Smooth muscle cell (in vitro differentiated cells): Measurements from ENCODE around the gene HOXC10. TPM values are rescaled to one million over a fixed set of nuclear protein-coding genes. Genes with fewer than 3 reads are reported as not detected.
A peak's percentile ranks its signal among the peaks of the same experiment; 100 is the strongest.

ENCODE experiments used
- DNase-seq: peaks from one replicate; lab custom pipeline; 2025; ENCODE audit not compliant: unreplicated experiment; lab: John Stamatoyannopoulos, UW
- H2AFZ ChIP-seq: fragments of 200-600 bp; sonication (generic); 2 replicates; pipeline ENCODE4 v1.6.0; 2016; ENCODE audit warnings: antibody characterized with exemption, low read depth, mild to moderate bottlenecking
- H3F3A ChIP-seq: fragments of 200-600 bp; sonication (generic); 2 replicates; pipeline ENCODE4 v1.6.0; 2017; ENCODE audit warnings: antibody characterized with exemption, low read depth
- H3K27ac ChIP-seq: fragments of 200-600 bp; sonication (generic); 2 replicates; pipeline ENCODE4 v1.5.1; 2016; ENCODE audit warnings: low read depth, mild to moderate bottlenecking
- H3K27me3 ChIP-seq: fragments of 200-600 bp; sonication (generic); 2 replicates; pipeline ENCODE4 v1.6.1; 2016; ENCODE audit warnings: low read depth, mild to moderate bottlenecking
- H3K36me3 ChIP-seq: fragments of 200-600 bp; sonication (generic); 2 replicates; pipeline ENCODE4 v1.5.1; 2016; ENCODE audit warnings: low read depth
- H3K4me1 ChIP-seq: fragments of 200-600 bp; sonication (generic); 2 replicates; pipeline ENCODE4 v1.5.1; 2016; ENCODE audit warnings: low read depth
- H3K4me2 ChIP-seq: fragments of 200-600 bp; sonication (generic); 2 replicates; pipeline ENCODE4 v1.6.0; 2016; ENCODE audit warnings: mild to moderate bottlenecking
- H3K4me3 ChIP-seq: fragments of 200-600 bp; sonication (generic); 2 replicates; pipeline ENCODE4 v1.5.1; 2016; ENCODE audit warnings: mild to moderate bottlenecking
- H3K79me2 ChIP-seq: fragments of 200-600 bp; sonication (generic); 2 replicates; pipeline ENCODE4 v1.6.0; 2016; ENCODE audit warnings: low read depth, mild to moderate bottlenecking
- H3K9ac ChIP-seq: fragments of 200-600 bp; sonication (generic); 2 replicates; pipeline ENCODE4 v1.6.0; 2016; ENCODE audit warnings: low read depth
- H3K9me3 ChIP-seq: fragments of 200-600 bp; sonication (generic); replicated peaks from 2 replicates; pipeline ENCODE4 v1.5.1; 2016; ENCODE audit warnings: low read depth
- H4K20me1 ChIP-seq: fragments of 200-600 bp; sonication (generic); 2 replicates; pipeline ENCODE4 v1.6.0; 2016; ENCODE audit warnings: low read depth
- WGBS: methylation state at CpG from one replicate; pipeline ENCODE4 v1.1.7; 2016; ENCODE audit warnings: low lambda C conversion rate; 5-methylcytosine and 5-hydroxymethylcytosine counted together
- polyA plus RNA-seq: library from polyadenylated mRNA; unstranded; fragments of >200 nt; fragmentation: Nextera tagmentation; extraction: Ambion mirVana; gene quantifications from 2 replicates; pipeline ENCODE4 v1.2.1, GENCODE V29; 2016
- total RNA-seq: library from RNA; depleted of rRNA; stranded (reverse); fragments of >200 nt; gene quantifications from 2 replicates; pipeline ENCODE4 v1.2.3, GENCODE V29; 2014
- TF ChIP-seq, protein P1 (sequence below): fragments of 200-600 bp; sonication (generic); IDR thresholded peaks from 2 replicates; pipeline ENCODE4 v1.5.1; 2017; ENCODE audit warnings: borderline replicate concordance, mild to moderate bottlenecking, antibody characterized with exemption; ENCODE audit not compliant: insufficient read depth, poor library complexity, severe bottlenecking

HOXC10 gene
- total RNA-seq (not detected in 2 replicates), polyA plus RNA-seq (0.66 and 0.67 TPM in 2 replicates)

DNA sequence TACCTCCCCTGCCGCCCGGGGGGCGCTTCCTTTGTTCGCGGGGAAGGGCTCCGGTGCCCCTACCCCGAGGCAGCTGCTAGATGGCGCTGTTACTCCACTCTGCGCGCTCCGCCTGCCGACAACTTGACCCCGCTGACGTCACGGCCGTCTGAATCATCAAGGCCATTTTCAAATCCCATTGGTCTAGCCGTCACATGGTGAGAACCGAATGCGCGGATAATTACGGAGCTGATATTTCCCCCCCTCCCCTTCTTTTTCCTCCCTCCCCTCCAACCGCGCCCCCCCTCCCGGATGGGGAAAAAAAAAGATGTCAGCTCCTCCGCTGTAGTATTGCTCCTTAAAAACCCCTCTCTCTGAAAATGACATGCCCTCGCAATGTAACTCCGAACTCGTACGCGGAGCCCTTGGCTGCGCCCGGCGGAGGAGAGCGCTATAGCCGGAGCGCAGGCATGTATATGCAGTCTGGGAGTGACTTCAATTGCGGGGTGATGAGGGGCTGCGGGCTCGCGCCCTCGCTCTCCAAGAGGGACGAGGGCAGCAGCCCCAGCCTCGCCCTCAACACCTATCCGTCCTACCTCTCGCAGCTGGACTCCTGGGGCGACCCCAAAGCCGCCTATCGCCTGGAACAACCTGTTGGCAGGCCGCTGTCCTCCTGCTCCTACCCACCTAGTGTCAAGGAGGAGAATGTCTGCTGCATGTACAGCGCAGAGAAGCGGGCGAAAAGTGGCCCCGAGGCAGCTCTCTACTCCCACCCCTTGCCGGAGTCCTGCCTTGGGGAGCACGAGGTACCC, at the start of gene HOXC10:
HOXC10 (plus strand) TSS at position 246 of the 791 bp plus-strand sequence; CDS start at position 360, 114 bp downstream.
- Histone ChIP-seq H3K36me3 (no peaks in the 10 kb centered on the region), H3K27me3 (peaks cover 100% of the 10 kb centered on the region), H3K4me2 (peak within 1 kb of the TSS; percentile 80), H3K4me1 (no peaks in the 10 kb centered on the region), H3K79me2 (no peaks in the 10 kb centered on the region), H3K4me3 (peak within 1 kb of the TSS; percentile 28), H3K9ac (no peak within 1 kb of the TSS), H4K20me1 (no peaks in the 10 kb centered on the region), H2AFZ (no peak within 1 kb of the TSS), H3K9me3 (no peaks in the 10 kb centered on the region), H3K27ac (no peak within 1 kb of the TSS), H3F3A (no peaks in the 10 kb centered on the region)
- WGBS, result 11% methylated on average over 52 of the region's 55 CpGs
- TF ChIP-seq, protein P1, sequence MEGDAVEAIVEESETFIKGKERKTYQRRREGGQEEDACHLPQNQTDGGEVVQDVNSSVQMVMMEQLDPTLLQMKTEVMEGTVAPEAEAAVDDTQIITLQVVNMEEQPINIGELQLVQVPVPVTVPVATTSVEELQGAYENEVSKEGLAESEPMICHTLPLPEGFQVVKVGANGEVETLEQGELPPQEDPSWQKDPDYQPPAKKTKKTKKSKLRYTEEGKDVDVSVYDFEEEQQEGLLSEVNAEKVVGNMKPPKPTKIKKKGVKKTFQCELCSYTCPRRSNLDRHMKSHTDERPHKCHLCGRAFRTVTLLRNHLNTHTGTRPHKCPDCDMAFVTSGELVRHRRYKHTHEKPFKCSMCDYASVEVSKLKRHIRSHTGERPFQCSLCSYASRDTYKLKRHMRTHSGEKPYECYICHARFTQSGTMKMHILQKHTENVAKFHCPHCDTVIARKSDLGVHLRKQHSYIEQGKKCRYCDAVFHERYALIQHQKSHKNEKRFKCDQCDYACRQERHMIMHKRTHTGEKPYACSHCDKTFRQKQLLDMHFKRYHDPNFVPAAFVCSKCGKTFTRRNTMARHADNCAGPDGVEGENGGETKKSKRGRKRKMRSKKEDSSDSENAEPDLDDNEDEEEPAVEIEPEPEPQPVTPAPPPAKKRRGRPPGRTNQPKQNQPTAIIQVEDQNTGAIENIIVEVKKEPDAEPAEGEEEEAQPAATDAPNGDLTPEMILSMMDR, result peak; percentile 63
- DNase-seq, result peak; percentile 23

DNA sequence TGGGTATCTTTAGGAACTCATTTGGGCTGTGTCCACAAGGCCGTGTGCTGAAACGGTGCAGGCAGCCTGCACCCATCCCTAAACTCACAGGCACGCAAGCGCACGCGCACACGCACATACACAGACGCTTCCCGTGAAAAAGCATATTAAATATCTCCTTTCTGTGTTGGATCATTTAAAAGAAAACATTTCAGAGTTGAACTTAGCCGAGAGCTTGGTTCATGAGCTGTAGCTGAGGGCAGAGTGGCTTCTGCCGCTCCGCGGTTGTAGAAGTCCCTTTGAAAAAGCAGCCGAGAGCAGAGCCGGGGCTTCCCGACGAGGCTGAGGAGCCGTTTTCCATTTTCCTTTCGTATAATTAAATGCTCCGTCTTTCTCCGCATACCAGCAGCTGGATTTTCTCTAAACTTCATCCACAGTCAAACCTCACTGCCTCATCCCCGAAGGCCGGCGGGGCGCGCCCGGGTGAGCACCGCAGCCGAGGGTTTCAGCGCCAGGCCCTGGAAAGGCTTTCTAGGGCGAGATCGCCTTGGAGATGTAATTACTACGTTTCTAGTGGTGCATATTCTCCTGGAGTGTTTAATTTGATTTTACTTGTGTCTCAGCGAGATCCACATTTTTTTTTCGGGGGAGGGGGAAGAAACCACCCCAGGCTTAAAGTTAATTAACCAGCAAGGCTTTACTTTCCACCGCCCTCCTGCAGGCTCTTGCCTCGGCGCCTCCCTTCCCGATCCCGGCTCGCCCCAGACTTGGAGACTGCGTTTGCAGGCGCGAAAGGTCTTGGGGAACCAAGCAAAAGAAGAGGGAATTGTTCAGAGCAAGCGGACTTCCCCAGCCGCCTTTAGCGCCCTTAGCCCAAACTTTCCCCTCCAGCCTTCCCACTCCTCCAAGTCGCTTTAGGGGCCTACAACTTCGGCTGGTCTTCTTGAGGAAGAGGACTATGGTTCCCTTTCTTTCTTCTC, 49.3 kb upstream of the HOXC10 start:
- no peak overlapping the region for H3K27ac ChIP-seq
- no peaks in the 10 kb centered on the region for H4K20me1 ChIP-seq
- TF ChIP-seq, protein P1, result no peak
- H3K4me3 ChIP-seq, result peak overlapping the region; percentile 34
- no peaks in the 10 kb centered on the region for H3K79me2 ChIP-seq
- H3F3A ChIP-seq, result no peaks in the 10 kb centered on the region
- H3K27me3 ChIP-seq, result peaks cover 100% of the 10 kb centered on the region
- no peak for DNase-seq
- 13% methylated on average over 49 of the region's 49 CpGs for WGBS
- H3K4me1 ChIP-seq, result peaks cover 6% of the 10 kb centered on the region
- H2AFZ ChIP-seq, result peak overlapping the region; percentile 47
- H3K9ac ChIP-seq, result no peak overlapping the region
- no peaks in the 10 kb centered on the region for H3K36me3 ChIP-seq
- no peaks in the 10 kb centered on the region for H3K9me3 ChIP-seq
- H3K4me2 ChIP-seq, result peak overlapping the region; percentile 64

DNA sequence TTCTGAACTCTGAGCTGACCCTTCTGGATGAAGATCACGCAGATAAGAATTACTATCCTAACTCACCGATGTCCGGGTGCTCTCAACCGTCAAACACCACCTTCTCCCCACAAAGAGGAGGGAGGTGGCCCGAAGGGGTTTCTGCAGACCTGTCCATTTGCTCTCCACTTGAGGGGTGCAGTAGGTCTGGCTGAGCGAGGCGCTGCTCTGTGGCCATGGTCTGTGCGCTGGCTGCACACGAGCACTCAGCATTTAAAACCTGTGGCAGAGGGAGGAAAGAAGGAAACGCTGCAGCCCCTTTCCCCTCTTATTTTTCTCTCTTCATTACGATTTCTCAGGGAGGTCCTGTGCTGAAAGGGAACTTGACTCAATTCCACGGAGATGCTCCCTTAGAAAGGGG, 47.8 kb upstream of the HOXC10 start:
- 46% methylated on average over 12 of the region's 12 CpGs for WGBS
- no peak for DNase-seq

More for the DNA sequence above, 47.8 kb upstream of the HOXC10 start:
- Histone ChIP-seq H4K20me1 (no peaks in the 10 kb centered on the region), H3K4me3 (no peak overlapping the region), H3K27me3 (peaks cover 100% of the 10 kb centered on the region), H3K27ac (no peak overlapping the region), H3K4me1 (peaks cover 6% of the 10 kb centered on the region), H3K4me2 (no peak overlapping the region), H3K9ac (no peak overlapping the region), H3K79me2 (no peaks in the 10 kb centered on the region), H2AFZ (no peak overlapping the region), H3F3A (no peaks in the 10 kb centered on the region), H3K9me3 (no peaks in the 10 kb centered on the region), H3K36me3 (no peaks in the 10 kb centered on the region)
- TF ChIP-seq, protein P1, result no peak
